SH-SY5Y (cell line): ENCODE results near the gene THAP8.

Experiments used
- GATA2 ChIP-seq: IDR thresholded peaks from 2 replicates; pipeline ENCODE4 v1.6.1; 2011; ENCODE audit warnings: mild to moderate bottlenecking, low read depth, low read length
- GATA3 ChIP-seq: IDR thresholded peaks from 2 replicates; pipeline ENCODE4 v1.6.1; 2011; ENCODE audit warnings: low read depth, mild to moderate bottlenecking, low read length, moderate library complexity

THAP8 gene

DNA sequence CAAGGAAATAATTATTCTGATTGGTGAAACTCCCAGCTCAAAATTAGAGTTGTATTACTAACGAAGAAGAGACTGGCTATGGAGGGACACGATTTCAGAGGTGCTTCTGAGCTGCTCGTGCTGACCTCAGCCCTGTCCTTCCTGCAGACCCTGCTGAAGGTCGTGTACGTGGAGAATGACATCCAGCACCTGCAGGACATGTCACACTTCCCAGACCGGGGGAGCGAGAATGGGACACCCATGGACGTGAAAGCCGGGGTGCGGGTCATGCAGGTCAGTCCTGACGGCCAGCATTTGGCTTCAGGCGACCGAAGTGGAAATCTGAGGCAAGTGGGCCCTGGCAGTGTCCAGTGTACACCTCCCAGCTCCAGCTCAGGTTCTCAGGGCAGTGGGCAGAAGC is 28.8 kb upstream of the THAP8 start:
- TF ChIP-seq GATA3 (no peak), GATA2 (no peak)

DNA sequence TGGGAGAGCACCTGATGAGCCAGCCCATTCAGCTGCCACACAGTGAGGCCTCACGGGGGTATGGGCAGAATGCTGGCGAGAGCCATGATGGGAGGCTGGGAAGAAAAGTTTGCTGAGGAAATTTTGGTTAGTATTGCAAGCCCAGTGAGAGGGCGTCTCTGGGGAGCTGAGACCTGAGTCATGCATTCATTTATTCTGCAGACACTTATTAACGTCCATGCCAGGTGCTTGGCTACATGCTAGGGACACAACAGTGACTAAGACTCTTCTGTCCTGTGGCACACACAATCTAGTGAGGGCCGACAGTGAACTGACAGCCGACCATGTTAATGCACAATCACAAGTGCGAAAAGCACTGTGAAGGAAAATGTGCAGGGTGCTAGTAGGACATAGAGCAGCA is 27.8 kb upstream of the THAP8 start:
- no peak for TF ChIP-seq GATA3
- no peak for TF ChIP-seq GATA2

- TF ChIP-seq GATA2 (no peak), GATA3 (no peak)
Measured at GRCh38 chr19:36081385-36081784, 27.3 kb upstream of the THAP8 start.

DNA sequence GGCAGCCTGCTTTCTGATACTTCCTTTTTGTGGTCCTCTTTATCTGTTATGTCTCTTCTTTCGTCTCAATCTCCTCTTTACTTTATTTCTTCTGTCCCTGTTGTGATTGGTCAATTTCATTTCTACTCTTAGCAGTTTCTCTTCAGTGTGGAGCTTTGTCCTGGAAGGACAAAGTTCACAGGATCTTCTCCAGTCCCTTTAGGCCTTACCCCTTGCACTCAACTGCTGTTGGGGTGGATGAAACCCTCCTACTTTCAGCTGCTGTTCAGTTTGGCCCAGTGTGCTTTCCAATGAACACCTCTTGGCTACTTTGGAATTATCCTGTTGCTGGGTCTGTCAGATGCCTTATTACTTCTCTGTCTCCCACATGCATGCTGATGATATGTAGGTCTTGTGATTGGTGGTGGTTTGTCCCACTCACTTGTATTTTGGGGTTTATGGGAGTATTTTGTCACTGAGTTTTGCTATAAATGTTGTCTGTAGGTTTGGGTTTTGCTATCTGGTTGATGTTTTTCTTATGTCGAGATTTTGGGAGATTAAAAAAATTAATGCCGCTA is 25.4 kb upstream of the THAP8 start:
- TF ChIP-seq GATA3 (no peak), GATA2 (no peak)

- TF ChIP-seq GATA3 (no peak), GATA2 (no peak)
Measured at GRCh38 chr19:36073121-36073876, 19.2 kb upstream of the THAP8 start.

- TF ChIP-seq GATA3 (no peak), GATA2 (no peak)
Measured at GRCh38 chr19:36072081-36072480, 18.0 kb upstream of the THAP8 start.

DNA sequence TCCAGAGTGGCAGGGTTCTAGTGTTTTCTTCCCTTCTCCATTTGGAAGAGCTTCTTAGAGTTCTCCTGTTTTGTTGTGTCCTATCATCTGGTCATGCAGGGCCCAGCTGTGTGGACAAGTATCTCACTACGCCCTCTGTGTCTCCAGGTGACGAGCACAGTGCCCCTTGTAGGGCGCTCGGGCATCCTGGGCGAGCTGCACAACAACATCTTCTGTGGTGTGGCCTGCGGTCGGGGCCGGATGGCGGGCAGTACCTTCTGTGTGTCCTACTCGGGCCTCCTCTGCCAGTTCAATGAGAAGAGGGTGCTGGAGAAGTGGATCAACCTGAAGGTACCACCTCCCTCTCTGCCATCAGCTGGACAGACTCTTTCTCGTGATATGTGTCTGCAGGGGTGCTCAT is 13.6 kb upstream of the THAP8 start:
- no peak for TF ChIP-seq GATA3
- TF ChIP-seq GATA2, result no peak

DNA sequence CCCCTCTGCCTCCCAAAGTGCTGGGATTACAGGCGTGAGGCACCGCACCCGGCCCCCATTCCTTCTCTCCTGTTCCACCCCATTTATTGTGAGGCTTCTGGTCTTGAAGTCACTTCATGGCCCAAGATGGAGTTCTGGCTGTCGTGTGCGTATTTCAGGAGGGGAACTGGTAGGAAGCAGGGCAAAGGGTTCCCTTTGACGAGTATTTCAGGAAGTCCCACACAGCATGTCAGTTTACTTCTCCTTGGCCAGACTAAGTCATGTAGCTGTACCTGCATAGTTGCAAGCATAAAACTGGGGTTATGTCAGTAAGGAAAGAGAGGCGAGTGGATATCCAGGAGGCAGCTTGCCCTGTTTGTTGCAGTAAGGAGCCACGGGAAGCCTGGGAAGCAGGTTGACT is 10.7 kb upstream of the THAP8 start:
- TF ChIP-seq GATA3, result no peak
- no peak for TF ChIP-seq GATA2

DNA sequence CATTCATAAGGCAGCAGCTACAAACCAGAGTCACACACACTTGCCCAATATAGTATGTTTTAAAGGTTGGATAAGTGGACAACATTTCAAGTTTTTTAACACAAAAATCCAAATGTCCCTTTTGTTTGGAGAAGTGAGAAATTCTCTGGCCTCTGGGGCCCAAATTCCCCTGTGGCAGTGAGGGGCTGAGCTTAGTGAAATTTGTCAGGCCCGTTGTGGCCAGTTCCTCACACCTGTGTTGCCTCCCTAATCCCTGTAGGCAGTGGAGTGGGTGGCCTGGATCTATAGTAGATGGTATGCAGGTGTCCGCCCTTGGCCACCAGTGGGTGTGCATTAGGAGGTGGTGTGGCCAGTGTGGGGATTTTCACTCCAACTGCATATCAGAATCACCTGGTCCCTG is 7.3 kb upstream of the THAP8 start:
- TF ChIP-seq GATA3 (no peak), GATA2 (no peak)

DNA sequence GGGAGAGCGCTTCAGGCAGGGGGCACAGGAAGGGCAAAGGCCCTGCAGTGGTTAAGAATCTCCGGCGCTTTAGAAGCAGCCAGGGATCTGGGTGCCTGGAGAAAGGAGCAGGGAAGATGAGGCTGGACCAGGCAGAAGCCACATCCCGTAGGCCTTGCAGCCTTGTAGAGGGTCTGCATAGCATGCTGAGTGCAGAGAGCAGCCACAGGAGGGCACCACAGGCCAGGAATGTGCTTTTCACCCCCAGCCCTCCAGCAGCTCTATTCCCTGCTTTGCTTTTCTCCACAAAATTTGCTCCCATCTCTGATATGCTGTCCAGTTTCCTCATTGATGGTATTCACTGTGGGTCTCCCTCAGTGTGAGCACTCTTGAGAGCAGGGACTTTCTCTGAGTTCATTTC is 6.3 kb upstream of the THAP8 start:
- TF ChIP-seq GATA2, result no peak
- no peak for TF ChIP-seq GATA3

- TF ChIP-seq GATA3 (no peak), GATA2 (no peak)
Measured at GRCh38 chr19:36059180-36059910, 5.3 kb upstream of the THAP8 start.

GRCh38 chr19:36058481-36059179 is 4.5 kb upstream of the THAP8 start:
- TF ChIP-seq GATA2 (no peak), GATA3 (no peak)

GRCh38 chr19:36054733-36055686 is 925 bp upstream of the THAP8 start, which contains the start of gene WDR62:
Gene WDR62, plus strand, starts transcription at chr19:36054897. Its CDS starts 75 bp downstream, at chr19:36054972.
- TF ChIP-seq GATA3 (no peak), GATA2 (no peak)

DNA sequence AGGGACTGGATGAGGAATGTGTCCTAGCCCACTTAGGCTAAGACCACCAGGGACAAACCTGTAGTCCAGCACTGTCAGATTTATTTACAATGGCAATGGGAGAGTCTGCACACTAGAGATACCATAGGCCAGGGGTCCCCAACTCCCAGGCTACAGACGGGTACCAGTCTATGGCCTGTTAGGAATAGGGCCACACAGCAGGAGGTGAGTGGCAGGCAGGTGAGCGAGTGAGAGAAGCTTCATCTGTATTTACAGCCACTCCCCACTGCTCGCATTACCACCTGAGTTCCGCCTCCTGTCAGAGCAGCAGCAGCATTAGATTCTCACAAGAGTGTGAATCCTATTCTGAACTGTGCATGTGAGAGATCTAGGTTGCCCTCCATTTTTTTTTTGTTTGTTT is 2.4 kb downstream of the THAP8 start:
- no peak for TF ChIP-seq GATA2
- TF ChIP-seq GATA3, result no peak
